ENCODE measurements around the gene APOA4.

- TF ChIP-seq CTCF (IDR thresholded peaks at IDR 0.05) = no peak
- TF ChIP-seq EZH2 (IDR thresholded peaks at IDR 0.05; ENCODE audit: borderline replicate concordance, insufficient read depth, low read depth, low read length, poor library complexity, severe bottlenecking) = no peak
Measured at GRCh38 chr11:116870054-116870453, 47.0 kb upstream of the APOA4 start.
